Uterus (tissue), 4 donors: ENCODE measurements around the gene EPB41. TPM values are rescaled to one million over a fixed set of nuclear protein-coding genes. Genes with fewer than 3 reads are reported as not detected.
"Not testable (repeated sequence)": the region's sequence is repeated elsewhere in the genome, so short reads cannot be mapped to it uniquely, and the experiment has no call there.

ENCODE experiments used
- DNase-seq, 2 donors: peaks; one replicate each; pipeline ENCODE4 v3.0.0-alpha.2; 2019 to 2020
- H3K27ac ChIP-seq, 2 donors: fragments of 200-600 bp; sonication (generic); 1 replicate in 1 of 2; 2 replicates in 1 of 2; pipeline ENCODE4 v1.5.1; 2016 to 2018
- H3K27me3 ChIP-seq, 2 donors: fragments of 200-600 bp; sonication (generic); one replicate each; pipeline ENCODE4 v1.5.1; 2018 to 2019; ENCODE audit warnings: control low read depth in 1 of 2
- H3K36me3 ChIP-seq, 2 donors: fragments of 200-600 bp; sonication (generic); one replicate each; pipeline ENCODE4 v1.5.1; 2019; ENCODE audit warnings: control low read depth in 1 of 2
- H3K4me1 ChIP-seq, 2 donors: fragments of 200-600 bp; sonication (generic); one replicate each; pipeline ENCODE4 v1.5.1; 2018 to 2019; ENCODE audit warnings: control low read depth in 1 of 2
- H3K4me3 ChIP-seq, 2 donors: fragments of 200-600 bp; sonication (generic); 1 replicate in 1 of 2; 2 replicates in 1 of 2; pipeline ENCODE4 v1.5.1; 2018 to 2019; ENCODE audit warnings: mild to moderate bottlenecking in 1 of 2
- H3K9me3 ChIP-seq, 2 donors: fragments of 200-600 bp; sonication (generic); one replicate each; pipeline ENCODE4 v1.5.1; 2019; ENCODE audit warnings: control low read depth in 1 of 2
- POLR2A ChIP-seq, 2 donors: fragments of 450-650 bp; IDR thresholded peaks; one replicate each; pipeline ENCODE4 v1.6.1; 2016; ENCODE audit warnings: antibody characterized with exemption in 2 of 2, mild to moderate bottlenecking in 1 of 2, moderate library complexity in 1 of 2
- intact Hi-C: fragments of 100-400 bp; cut with DNase I; formaldehyde crosslinking; loops from one replicate; pipeline ENCODE4 v1.15.1; 2023; ENCODE audit warnings: low total_unique reads
- total RNA-seq, 4 donors: library from RNA; depleted of rRNA in 3 of 4; stranded (reverse); fragments of >200 nt in 3 of 4; gene quantifications; one replicate each; pipeline versions ENCODE4 v1.1.0 to v1.2.4, GENCODE V29; 2014 to 2023
- TF ChIP-seq, protein P1 (sequence below), 4 experiments: fragments of 200-600 bp in 2 of 4; fragments of 450-650 bp in 2 of 4; sonication (generic) in 2 of 4; IDR thresholded peaks; one replicate each; pipeline ENCODE4 v1.5.1; 2016 to 2019; ENCODE audit warnings: antibody characterized with exemption in 4 of 4, mild to moderate bottlenecking in 2 of 4, moderate library complexity in 1 of 4
- donor health status: DM: yes; HTN: yes; CAD: no.

EPB41 gene
- total RNA-seq, 4 donors from 2014 or later, result 16.2 to 1,146 (median 45.4) TPM

DNA sequence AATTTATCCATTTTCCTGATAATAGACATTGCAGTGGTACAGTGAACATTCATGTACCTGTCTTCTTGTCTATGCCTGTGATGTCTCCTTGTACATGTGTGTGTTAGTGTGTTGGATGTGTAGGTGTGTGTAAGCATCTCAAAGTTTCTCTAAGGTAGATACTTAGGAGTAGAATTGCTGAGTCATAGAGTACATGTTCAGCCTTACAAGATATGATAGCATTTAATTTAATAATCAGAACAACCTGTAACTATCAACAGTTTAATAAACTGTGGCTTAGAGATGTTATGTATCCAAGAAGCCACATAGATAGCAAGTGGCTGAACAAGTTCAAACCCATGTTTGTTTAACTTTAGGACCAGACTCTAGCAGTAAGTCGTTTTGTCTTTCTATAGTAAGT lies 35.6 kb downstream of the EPB41 start:
- TF ChIP-seq, protein P1, sequence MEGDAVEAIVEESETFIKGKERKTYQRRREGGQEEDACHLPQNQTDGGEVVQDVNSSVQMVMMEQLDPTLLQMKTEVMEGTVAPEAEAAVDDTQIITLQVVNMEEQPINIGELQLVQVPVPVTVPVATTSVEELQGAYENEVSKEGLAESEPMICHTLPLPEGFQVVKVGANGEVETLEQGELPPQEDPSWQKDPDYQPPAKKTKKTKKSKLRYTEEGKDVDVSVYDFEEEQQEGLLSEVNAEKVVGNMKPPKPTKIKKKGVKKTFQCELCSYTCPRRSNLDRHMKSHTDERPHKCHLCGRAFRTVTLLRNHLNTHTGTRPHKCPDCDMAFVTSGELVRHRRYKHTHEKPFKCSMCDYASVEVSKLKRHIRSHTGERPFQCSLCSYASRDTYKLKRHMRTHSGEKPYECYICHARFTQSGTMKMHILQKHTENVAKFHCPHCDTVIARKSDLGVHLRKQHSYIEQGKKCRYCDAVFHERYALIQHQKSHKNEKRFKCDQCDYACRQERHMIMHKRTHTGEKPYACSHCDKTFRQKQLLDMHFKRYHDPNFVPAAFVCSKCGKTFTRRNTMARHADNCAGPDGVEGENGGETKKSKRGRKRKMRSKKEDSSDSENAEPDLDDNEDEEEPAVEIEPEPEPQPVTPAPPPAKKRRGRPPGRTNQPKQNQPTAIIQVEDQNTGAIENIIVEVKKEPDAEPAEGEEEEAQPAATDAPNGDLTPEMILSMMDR (IDR thresholded peaks at IDR 0.05), result no peak
- TF ChIP-seq POLR2A (IDR thresholded peaks at IDR 0.05), result no peak

DNA sequence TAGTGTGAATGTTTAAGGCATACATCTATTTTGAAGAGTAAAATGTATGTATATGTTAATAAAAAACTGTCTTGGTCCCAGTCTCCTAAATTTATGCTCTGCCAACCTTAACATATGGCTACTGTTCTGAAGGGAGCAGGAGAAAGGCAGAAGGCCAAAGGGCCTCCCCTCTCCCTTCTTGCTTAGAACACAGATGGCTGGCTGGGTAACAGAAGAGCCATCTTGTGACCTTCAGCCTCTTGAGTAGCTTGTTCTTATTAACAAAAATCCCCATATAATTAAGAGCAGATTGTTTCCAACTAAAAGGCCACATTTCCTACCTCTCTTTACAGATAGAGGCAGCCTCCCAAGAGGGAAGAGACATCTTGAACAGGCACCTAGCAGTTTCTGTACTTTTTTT lies 36.1 kb downstream of the EPB41 start:
- Histone ChIP-seq H3K4me1 (no peaks in the 10 kb centered on the region), H3K9me3 (no peaks in the 10 kb centered on the region), H3K27me3 (no peaks in the 10 kb centered on the region), H3K4me3 (no peak overlapping the region), H3K36me3 (no peaks in the 10 kb centered on the region), H3K27ac (no peak overlapping the region)
- intact Hi-C loops, result no loop called here
- TF ChIP-seq POLR2A (IDR thresholded peaks at IDR 0.05), result no peak
- TF ChIP-seq, protein P1 (IDR thresholded peaks at IDR 0.05), result no peak
- DNase-seq, result no peak

More for the DNA sequence above, 35.6 kb downstream of the EPB41 start:
- no peak for DNase-seq
- H3K27ac ChIP-seq, result no peak overlapping the region
- intact Hi-C loops, result no loop called here
- H3K27me3 ChIP-seq, result no peaks in the 10 kb centered on the region
- H3K36me3 ChIP-seq, result no peaks in the 10 kb centered on the region
- no peaks in the 10 kb centered on the region for H3K9me3 ChIP-seq
- H3K4me3 ChIP-seq, result no peak overlapping the region
- no peaks in the 10 kb centered on the region for H3K4me1 ChIP-seq

DNA sequence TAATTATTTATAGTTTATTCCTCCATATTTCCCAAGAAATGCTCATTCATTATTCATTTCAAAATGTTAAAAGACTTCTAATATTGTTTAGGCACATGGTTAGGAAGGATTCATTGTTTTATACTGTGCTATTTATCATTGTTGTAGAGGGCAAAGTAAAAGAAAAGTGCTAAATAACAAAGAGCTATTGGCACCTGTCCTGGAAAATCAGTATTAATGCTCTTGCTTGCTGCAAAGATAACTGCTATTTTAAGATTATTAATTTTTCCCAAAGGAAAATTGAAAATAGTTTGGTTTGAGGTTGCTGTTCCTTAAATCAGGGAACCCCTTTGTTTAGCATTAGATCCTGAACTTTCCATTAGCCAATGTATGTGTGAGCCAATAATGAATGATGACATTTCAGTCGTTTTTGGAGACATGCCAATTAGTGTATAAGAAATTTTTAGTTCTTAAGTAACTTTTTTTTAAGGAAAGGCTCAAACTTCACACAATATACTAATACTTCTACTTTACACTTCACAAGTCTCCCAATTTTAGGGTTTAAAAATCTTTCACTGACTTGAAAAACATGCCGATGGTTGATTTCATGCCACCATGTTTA lies 39.9 kb downstream of the EPB41 start:
- DNase-seq, result no peak
- no peak overlapping the region for H3K4me3 ChIP-seq
- no peaks in the 10 kb centered on the region for H3K27me3 ChIP-seq
- H3K4me1 ChIP-seq, result no peaks in the 10 kb centered on the region
- no peaks in the 10 kb centered on the region for H3K9me3 ChIP-seq
- TF ChIP-seq, protein P1 (IDR thresholded peaks at IDR 0.05), result no peak
- no peak for TF ChIP-seq POLR2A (IDR thresholded peaks at IDR 0.05)
- H3K36me3 ChIP-seq, result no peaks in the 10 kb centered on the region
- intact Hi-C loops, result no loop called here
- no peak overlapping the region for H3K27ac ChIP-seq

DNA sequence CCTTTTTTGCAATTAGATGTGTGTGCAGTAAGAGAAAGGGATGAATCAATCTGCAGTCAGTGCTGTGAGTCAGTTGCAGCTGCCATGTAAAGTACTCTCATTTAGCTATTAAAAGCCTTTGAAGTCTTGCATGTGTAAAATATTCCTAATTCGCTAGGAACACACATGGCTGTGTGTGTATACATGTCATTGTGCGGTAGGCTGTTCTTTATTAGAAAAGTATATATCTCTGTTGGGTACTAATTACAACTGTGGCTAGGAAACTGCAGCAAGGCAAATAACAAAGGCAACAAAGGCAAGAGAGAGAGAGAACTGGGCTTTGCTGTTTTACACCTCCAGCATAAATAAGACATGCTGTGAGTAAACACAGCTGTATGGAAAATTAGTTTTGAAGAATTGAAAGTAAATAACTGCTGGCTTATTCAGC lies 41.7 kb downstream of the EPB41 start:
- intact Hi-C loops, result no loop called here

DNA sequence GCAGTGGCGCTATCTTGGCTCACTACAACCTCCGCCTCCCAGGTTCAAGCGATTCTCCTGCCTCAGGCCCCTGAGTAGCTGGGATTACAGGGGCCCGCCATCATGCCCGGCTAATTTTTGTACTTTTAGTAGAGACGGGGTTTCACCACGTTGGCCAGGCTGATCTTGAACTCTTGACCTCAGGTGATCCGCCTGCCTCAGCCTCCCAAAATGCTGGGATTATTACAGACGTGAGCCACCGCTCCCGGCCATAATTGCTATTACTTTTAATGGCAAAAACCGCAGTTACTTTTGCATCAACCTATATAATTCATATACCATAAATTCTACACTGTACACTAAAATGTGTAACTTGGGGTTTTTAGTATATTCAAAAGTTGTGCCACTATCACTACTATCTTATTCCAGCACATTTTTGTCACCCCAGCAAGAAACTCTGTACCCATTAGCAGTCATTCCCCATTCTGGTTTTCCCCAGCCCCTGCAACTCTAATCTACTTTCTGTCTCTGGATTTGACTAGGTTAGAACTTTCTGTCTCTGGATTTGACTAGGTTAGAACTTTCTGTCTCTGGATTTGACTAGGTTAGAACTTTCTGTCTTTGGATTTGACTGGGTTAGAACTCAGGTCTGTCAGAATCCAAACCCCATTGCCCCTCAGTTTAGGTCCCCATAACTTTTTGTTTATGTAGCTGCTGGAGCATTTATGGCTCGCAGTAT lies 47.9 kb downstream of the EPB41 start:
- H3K27ac ChIP-seq, H3K4me1 ChIP-seq, DNase-seq, H3K27me3 ChIP-seq, intact Hi-C loops, H3K36me3 ChIP-seq, H3K9me3 ChIP-seq, H3K4me3 ChIP-seq: not testable (repeated sequence)

More for the DNA sequence above, 41.7 kb downstream of the EPB41 start:
- H3K4me3 ChIP-seq, result no peak overlapping the region
- H3K4me1 ChIP-seq, result no peaks in the 10 kb centered on the region
- H3K27ac ChIP-seq, result no peak overlapping the region
- TF ChIP-seq, protein P1 (IDR thresholded peaks at IDR 0.05), result no peak
- TF ChIP-seq POLR2A (IDR thresholded peaks at IDR 0.05), result no peak
- no peaks in the 10 kb centered on the region for H3K36me3 ChIP-seq
- H3K9me3 ChIP-seq, result no peaks in the 10 kb centered on the region
- DNase-seq, result no peak
- no peaks in the 10 kb centered on the region for H3K27me3 ChIP-seq
